H9 (cell line): Measurements from ENCODE around the gene PTPN2. TPM values are rescaled to one million over a fixed set of nuclear protein-coding genes. Genes with fewer than 3 reads are reported as not detected.

ENCODE experiments used
- DNase-seq: peaks from one replicate; pipeline ENCODE4 v3.0.0-alpha.2; 2017
- H2AFZ ChIP-seq: one replicate; pipeline ENCODE4 v1.6.1; 2013; ENCODE audit warnings: mild to moderate bottlenecking, low read length, control low read depth, moderate library complexity
- H2AK5ac ChIP-seq: 2 replicates; pipeline ENCODE4 v1.6.1; 2013; ENCODE audit warnings: low read length, control low read depth, mixed read lengths; ENCODE audit not compliant: insufficient read length
- H2BK120ac ChIP-seq: one replicate; pipeline ENCODE4 v1.6.1; 2013; ENCODE audit warnings: low read depth, mild to moderate bottlenecking, low read length, control low read depth, inconsistent platforms; ENCODE audit not compliant: poor library complexity, severe bottlenecking
- H2BK12ac ChIP-seq: 2 replicates; pipeline ENCODE4 v1.6.1; 2013; ENCODE audit warnings: low read length, control low read depth, mixed read lengths, low read depth; ENCODE audit not compliant: insufficient read length
- H2BK15ac ChIP-seq: 2 replicates; pipeline ENCODE4 v1.6.1; 2013; ENCODE audit warnings: low read depth, low read length, control low read depth
- H2BK20ac ChIP-seq: one replicate; pipeline ENCODE4 v1.6.1; 2013; ENCODE audit warnings: low read depth, mild to moderate bottlenecking, low read length, control low read depth, inconsistent platforms; ENCODE audit not compliant: poor library complexity, severe bottlenecking
- H2BK5ac ChIP-seq: 2 replicates; pipeline ENCODE4 v1.6.1; 2013; ENCODE audit warnings: low read length, control low read depth, mixed read lengths; ENCODE audit not compliant: insufficient read length
- H3K14ac ChIP-seq: 2 replicates; pipeline ENCODE4 v1.6.1; 2013; ENCODE audit warnings: low read length, control low read depth; ENCODE audit not compliant: insufficient read depth
- H3K18ac ChIP-seq: 2 replicates; pipeline ENCODE4 v1.6.1; 2013; ENCODE audit warnings: low read depth, mild to moderate bottlenecking, mixed read lengths, low read length, control low read depth; ENCODE audit not compliant: insufficient read length
- H3K23ac ChIP-seq: 2 replicates; pipeline ENCODE4 v1.6.1; 2013; ENCODE audit warnings: low read length, control low read depth, mixed read lengths, low read depth; ENCODE audit not compliant: insufficient read length
- H3K23me2 ChIP-seq: 2 replicates; pipeline ENCODE4 v1.6.1; 2013; ENCODE audit warnings: low read depth, mild to moderate bottlenecking, mixed read lengths, low read length, control low read depth; ENCODE audit not compliant: insufficient read length, poor library complexity, severe bottlenecking
- H3K27ac ChIP-seq: 2 replicates; pipeline ENCODE4 v1.5.1; 2013; ENCODE audit warnings: low read length, control low read depth, mixed read lengths, low read depth; ENCODE audit not compliant: insufficient read length
- H3K27me3 ChIP-seq: 2 replicates; pipeline ENCODE4 v1.6.1; 2013; ENCODE audit warnings: low read length, control low read depth, inconsistent platforms; ENCODE audit not compliant: insufficient read depth
- H3K4ac ChIP-seq: 2 replicates; pipeline ENCODE4 v1.6.1; 2013; ENCODE audit warnings: low read depth, mild to moderate bottlenecking, control low read depth, inconsistent platforms, low read length, moderate library complexity
- H3K4me1 ChIP-seq: 2 replicates; pipeline ENCODE4 v1.6.1; 2013; ENCODE audit warnings: low read length, control low read depth, inconsistent platforms; ENCODE audit not compliant: insufficient read depth
- H3K4me2 ChIP-seq: 2 replicates; pipeline ENCODE4 v1.6.1; 2013; ENCODE audit warnings: low read length, control low read depth, mixed read lengths; ENCODE audit not compliant: insufficient read length, insufficient read depth
- H3K56ac ChIP-seq: 2 replicates; pipeline ENCODE4 v1.6.1; 2013; ENCODE audit warnings: low read depth, mild to moderate bottlenecking, mixed read lengths, low read length, control low read depth; ENCODE audit not compliant: insufficient read length
- H3K79me1 ChIP-seq: 2 replicates; pipeline ENCODE4 v1.6.1; 2013; ENCODE audit warnings: low read depth, mild to moderate bottlenecking, moderate library complexity, low read length, control low read depth, inconsistent platforms; ENCODE audit not compliant: insufficient read depth, poor library complexity, severe bottlenecking
- H3K79me2 ChIP-seq: 2 replicates; pipeline ENCODE4 v1.6.1; 2013; ENCODE audit warnings: low read length, control low read depth, inconsistent platforms; ENCODE audit not compliant: insufficient read depth
- H3K9ac ChIP-seq: 2 replicates; pipeline ENCODE4 v1.6.1; 2013; ENCODE audit warnings: low read length, control low read depth, mixed read lengths; ENCODE audit not compliant: insufficient read length; ENCODE audit errors: extremely low read depth
- H3K9me3 ChIP-seq: one replicate; pipeline ENCODE4 v1.6.1; 2013; ENCODE audit warnings: low read depth, low read length, inconsistent platforms; ENCODE audit not compliant: control insufficient read depth
- H3T11ph ChIP-seq: one replicate; pipeline ENCODE4 v1.6.1; 2013; ENCODE audit warnings: mild to moderate bottlenecking, low read length, control low read depth, inconsistent platforms
- H4K20me1 ChIP-seq: one replicate; pipeline ENCODE4 v1.6.1; 2013; ENCODE audit not compliant: control insufficient read depth, insufficient read length, insufficient read depth
- H4K5ac ChIP-seq: 2 replicates; pipeline ENCODE4 v1.6.1; 2013; ENCODE audit warnings: low read depth, mild to moderate bottlenecking, mixed read lengths, low read length, control low read depth; ENCODE audit not compliant: insufficient read length
- H4K8ac ChIP-seq: replicated peaks from 2 replicates; pipeline ENCODE4 v1.6.1; 2013; ENCODE audit warnings: low read length, control low read depth, mixed read lengths, low read depth; ENCODE audit not compliant: insufficient read length
- H4K91ac ChIP-seq: 2 replicates; pipeline ENCODE4 v1.6.1; 2013; ENCODE audit warnings: low read depth, mild to moderate bottlenecking, moderate library complexity, mixed read lengths, low read length, control low read depth; ENCODE audit not compliant: insufficient read length
- H3K27ac Mint-ChIP-seq, 3 experiments: 2 replicates in 2 of 3; 3 replicates in 1 of 3; pipeline ENCODE4 v1.8.0; 2020 to 2021; ENCODE audit warnings: mixed read lengths in 3 of 3, mild to moderate bottlenecking in 1 of 3, moderate library complexity in 1 of 3
- H3K27me3 Mint-ChIP-seq: 2 replicates; pipeline ENCODE4 v1.8.0; 2021; ENCODE audit warnings: low read depth, mild to moderate bottlenecking, moderate library complexity, mixed read lengths
- H3K36me3 Mint-ChIP-seq, 3 experiments: 2 replicates in 2 of 3; 3 replicates in 1 of 3; pipeline ENCODE4 v1.8.0; 2020 to 2021; ENCODE audit warnings: low read depth in 3 of 3, mixed read lengths in 3 of 3; ENCODE audit not compliant: insufficient read depth in 1 of 3
- H3K4me1 Mint-ChIP-seq, 2 experiments: 2 replicates each; pipeline ENCODE4 v1.8.0; 2020; ENCODE audit warnings: mixed read lengths in 2 of 2
- H3K4me3 Mint-ChIP-seq, 2 experiments: 2 replicates in 1 of 2; 3 replicates in 1 of 2; pipeline ENCODE4 v1.8.0; 2020 to 2021; ENCODE audit warnings: mild to moderate bottlenecking in 2 of 2, mixed read lengths in 2 of 2, moderate library complexity in 1 of 2
- H3K9me3 Mint-ChIP-seq, 2 experiments: 2 replicates in 1 of 2; 3 replicates in 1 of 2; pipeline ENCODE4 v1.8.0; 2020; ENCODE audit warnings: mild to moderate bottlenecking in 2 of 2, mixed read lengths in 2 of 2, moderate library complexity in 1 of 2
- CTCF ChIP-seq: fragments of 200-600 bp; sonication (generic); conservative IDR thresholded peaks from 3 replicates; pipeline ENCODE4 v1.8.0; 2021; ENCODE audit warnings: antibody characterized with exemption, mild to moderate bottlenecking
- WGBS: extraction: QIAGEN DNeasy Blood & Tissue Kit; methylation state at CpG from one replicate; pipeline ENCODE4 v1.1.7; 2013; ENCODE audit warnings: missing lambda C conversion rate, low lambda C conversion rate, mixed read lengths; ENCODE audit not compliant: insufficient read length; ENCODE audit errors: extremely low coverage; 5-methylcytosine and 5-hydroxymethylcytosine counted together
- total RNA-seq: library from RNA; stranded (reverse); gene quantifications from 2 replicates; pipeline ENCODE4 v1.2.1, GENCODE V29; 2021

PTPN2 gene
- total RNA-seq, 1 experiment from 2014 or later: 48.7 TPM

GRCh38 chr18:12867441-12868123, 16.5 kb downstream of the PTPN2 start:
- no peak overlapping the region for H4K5ac ChIP-seq
- Mint-ChIP-seq H3K9me3 (peaks cover 3 to 5% of the 10 kb centered on the region in 2 experiments; a peak in 4 of 5 replicates), H3K36me3 (peaks cover 4 to 8% (median 6%) of the 10 kb centered on the region in 3 experiments; a peak in 6 of 7 replicates), H3K27ac (peak overlapping the region in 1 of 3 experiments; percentile 5; a peak in 2 of 7 replicates), H3K4me3 (no peak overlapping the region), H3K27me3 (no peaks in the 10 kb centered on the region), H3K4me1 (peaks cover 9 to 14% of the 10 kb centered on the region in 2 experiments)
- H3K4ac ChIP-seq: no peak overlapping the region
- H3K4me1 ChIP-seq: no peaks in the 10 kb centered on the region
- TF ChIP-seq CTCF: no peak
- no peak overlapping the region for H3T11ph ChIP-seq
- H3K4me2 ChIP-seq: no peak overlapping the region
- no peak overlapping the region for H2BK12ac ChIP-seq
- no peaks in the 10 kb centered on the region for H4K20me1 ChIP-seq
- H3K14ac ChIP-seq: no peak overlapping the region
- H2AFZ ChIP-seq: no peak overlapping the region
- no peaks in the 10 kb centered on the region for H3K9me3 ChIP-seq
- no peak overlapping the region for H2AK5ac ChIP-seq
- H3K27me3 ChIP-seq: no peaks in the 10 kb centered on the region
- H2BK15ac ChIP-seq: no peak overlapping the region
- no peak overlapping the region for H3K9ac ChIP-seq
- H4K91ac ChIP-seq: no peak overlapping the region
- WGBS: no CpG with 5 or more reads among the region's 7 CpGs
- peaks cover 5% of the 10 kb centered on the region for H3K79me1 ChIP-seq
- no peak overlapping the region for H3K56ac ChIP-seq
- H3K27ac ChIP-seq: no peak overlapping the region
- H3K79me2 ChIP-seq: peaks cover 1% of the 10 kb centered on the region; the same call in 1 of the 2 replicates
- no peak overlapping the region for H2BK20ac ChIP-seq
- no peak overlapping the region for H3K23ac ChIP-seq
- no peak for DNase-seq
- H4K8ac ChIP-seq: no peak overlapping the region
- no peak overlapping the region for H2BK5ac ChIP-seq
- no peak overlapping the region for H2BK120ac ChIP-seq
- H3K18ac ChIP-seq: no peak overlapping the region
- no peaks in the 10 kb centered on the region for H3K23me2 ChIP-seq
